ENCODE results near the gene HMCN1.
"Not testable (repeated sequence)": the region's sequence is repeated elsewhere in the genome, so short reads cannot be mapped to it uniquely, and the experiment has no call there.

The HMCN1 gene

DNA sequence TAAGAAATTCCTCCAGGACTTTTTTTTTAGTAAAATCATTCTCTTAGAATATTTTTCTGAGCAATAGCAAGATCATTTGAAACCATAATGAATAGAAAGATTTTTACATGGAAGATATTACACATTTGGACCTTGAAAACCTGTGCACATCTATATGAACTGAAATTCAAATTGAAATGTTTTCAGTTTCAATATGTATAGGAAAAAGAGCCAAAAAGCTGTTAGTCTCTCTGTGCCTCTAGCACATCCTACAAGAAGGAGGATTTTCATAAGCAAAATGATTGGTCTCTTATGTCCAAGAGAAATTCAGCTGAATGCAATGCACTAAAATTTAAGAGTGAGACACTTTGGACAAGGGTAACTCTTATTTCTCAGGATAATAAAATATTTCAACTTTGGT, 8.2 kb downstream of the HMCN1 start:
- DNase-seq, result no peak

DNA sequence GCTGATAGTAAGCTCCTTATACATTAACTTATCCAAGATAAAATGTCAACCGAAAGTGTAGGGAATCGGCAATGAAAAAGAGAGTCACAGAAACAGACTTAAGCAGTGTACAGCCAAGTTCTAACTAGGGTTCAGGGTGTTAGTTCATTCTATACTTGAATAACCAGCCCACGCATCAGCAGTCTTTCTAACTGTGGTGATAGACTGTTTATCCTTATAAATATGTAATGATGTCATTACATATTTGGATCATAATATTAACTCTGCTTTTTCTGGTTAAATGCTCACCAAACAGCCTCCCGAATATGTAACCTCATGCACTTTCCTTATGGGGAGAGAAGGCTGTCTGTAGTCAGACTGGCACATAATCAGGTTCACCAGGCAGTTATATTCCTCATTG, 11.0 kb downstream of the HMCN1 start:
- no peak for DNase-seq

DNA sequence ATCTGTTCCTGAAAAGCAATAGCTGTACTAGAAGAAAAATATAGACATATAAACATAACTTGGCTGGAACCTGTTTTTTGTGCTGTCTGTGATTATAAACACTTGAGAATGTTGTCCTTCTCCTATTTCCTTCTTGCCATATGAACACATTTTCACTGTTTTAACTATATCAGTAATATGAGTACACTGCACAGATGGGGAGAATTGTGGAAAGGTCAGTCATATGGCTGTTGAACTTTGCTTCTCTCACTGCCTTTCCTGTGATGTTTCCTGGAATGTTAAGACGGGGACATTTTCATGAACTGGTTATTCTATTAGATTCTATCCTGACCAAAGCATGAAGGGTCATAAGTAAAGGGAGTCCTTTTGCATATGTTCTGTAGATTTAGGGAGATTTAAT, 24.9 kb downstream of the HMCN1 start:
- DNase-seq, result no peak

DNA sequence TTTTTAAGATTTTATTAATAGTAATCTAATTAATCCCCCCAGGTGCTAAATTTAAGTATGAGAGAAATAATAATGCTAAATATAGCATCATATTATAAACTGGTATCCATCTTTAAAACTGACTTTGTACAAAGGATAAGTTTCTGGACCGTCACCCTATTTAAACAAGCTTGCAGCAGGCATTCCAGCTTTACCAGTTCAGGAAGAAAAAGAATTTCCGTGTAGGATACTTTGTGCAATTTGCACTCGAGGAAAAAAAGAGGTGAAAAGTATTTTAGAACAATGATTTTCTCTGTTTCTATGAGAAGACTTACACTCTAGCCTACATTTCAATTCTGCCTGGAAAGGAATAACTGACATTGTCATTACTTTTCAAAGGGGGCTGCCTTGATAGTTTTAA, 27.6 kb downstream of the HMCN1 start:
- no peak for DNase-seq

DNA sequence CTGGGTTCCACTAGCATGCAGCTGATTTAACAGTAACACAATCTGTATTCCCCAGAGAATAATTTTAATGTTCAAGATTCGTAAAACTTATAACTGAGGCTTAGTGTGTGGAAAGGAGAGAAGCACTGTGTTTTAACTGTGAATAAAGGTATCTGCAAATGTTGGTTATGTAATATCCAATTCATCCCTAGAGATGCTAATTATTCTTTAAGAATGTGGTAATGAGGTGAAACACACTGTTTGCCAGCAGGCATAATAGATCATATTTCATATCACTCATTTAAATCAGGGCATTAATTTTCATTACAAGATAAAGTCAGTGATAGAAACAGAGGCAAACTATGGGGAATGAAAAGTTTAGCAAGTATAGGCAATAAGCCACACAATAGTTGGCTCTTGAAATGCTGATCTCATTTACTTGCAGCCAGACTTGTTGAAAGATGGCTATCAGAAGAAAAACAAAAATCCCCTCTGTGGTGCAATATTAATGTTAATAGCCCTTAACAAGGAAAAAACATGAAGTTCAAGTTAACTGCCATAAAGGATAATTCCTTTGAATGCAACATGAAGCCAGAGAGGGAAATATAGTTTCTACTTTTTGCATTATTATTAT, 33.4 kb downstream of the HMCN1 start:
- DNase-seq, result no peak

DNA sequence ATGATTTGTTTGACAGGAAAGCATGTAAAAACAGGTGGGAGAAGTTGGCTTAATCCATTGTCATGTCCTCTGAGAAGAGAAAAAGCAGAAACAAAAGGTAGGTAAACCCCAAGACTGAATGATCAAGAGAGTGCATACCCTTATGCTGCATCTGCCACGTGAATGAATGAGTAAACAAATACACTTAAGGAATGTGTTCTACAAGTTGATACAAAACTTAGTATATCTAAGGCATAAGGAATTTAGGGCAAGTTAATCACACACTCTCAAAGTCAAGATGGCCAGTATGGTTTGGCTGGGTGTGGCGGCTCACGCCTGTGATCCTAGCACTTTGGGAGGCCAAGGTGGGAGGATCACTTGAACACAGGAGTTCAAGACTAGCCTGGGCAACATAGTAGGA, 34.2 kb downstream of the HMCN1 start:
- no peak for DNase-seq

DNA sequence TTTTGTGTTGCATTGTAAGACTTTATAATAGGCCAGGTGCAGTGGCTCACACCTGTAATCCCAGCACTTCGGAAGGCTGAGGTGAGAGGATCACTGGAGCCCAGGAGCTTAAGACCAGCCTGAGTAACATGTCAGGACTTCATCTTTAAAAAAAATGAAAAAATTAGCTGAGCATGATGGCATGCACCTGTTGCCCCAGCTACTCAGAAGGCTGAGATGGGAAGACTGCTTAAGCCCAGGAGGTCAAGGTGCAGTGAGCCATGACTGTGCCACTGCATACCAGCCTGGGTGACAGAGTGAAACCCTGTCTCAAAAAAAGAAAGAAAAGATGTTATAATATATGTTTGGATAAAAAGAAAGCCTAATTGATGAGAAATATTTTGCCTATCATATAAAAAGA, 34.9 kb downstream of the HMCN1 start:
- no peak for DNase-seq

DNA sequence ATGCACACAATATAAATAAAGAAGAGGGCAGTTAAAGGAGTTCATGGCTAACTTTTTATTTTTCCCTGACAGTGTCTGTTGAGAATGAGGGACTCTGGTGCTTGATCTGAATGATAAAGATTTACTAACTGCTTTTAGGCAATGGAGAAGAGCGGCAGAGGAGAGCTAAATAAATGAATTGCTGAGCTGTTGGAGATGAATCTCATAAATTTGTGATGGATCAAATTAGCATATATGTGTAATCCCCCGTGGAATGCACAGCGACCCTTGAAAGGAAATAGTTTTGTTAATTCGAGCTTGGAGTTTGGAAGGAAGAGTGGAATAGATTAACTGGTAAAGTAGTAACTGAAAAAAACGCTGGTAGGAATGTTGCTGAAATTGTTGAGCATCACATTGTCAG, 40.2 kb downstream of the HMCN1 start:
- no peak for DNase-seq

DNA sequence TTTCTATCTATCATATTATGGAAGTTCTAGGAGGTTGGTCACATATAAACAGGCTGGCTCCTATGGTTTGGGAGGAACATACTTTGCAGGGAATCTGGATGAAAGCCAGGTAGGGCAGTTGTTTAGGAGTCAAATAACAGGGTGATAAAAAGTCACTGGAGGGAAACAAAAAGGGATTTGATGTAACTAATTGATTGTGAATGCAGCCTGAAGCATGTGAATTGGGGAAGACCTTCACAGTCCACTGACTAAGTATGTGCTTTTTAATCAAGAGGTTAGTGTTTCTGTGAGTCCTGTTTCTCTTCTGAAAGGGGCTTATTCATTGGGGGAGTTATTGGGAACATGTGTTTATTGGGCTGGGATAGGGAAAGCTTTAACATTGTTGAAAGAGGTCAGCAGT, 41.3 kb downstream of the HMCN1 start:
- no peak for DNase-seq

DNA sequence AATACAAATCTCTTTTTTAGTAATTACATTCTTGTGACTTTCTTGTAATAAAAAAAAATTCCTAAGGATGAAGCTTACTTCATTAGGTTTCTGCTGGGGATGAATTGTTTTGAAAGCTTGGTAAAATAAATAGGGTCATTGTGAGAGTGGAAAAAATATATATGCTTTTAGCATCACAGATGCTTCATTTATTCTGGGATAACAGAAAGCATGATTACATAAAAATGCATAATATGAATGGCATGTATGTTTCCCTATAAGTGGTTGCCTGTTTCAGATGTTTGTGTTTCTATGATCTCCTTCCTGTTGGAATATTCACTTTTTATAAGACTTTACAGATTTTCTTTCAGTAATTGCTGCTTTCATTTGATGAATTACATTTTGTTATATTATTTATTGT, 42.3 kb downstream of the HMCN1 start:
- no peak for DNase-seq

DNA sequence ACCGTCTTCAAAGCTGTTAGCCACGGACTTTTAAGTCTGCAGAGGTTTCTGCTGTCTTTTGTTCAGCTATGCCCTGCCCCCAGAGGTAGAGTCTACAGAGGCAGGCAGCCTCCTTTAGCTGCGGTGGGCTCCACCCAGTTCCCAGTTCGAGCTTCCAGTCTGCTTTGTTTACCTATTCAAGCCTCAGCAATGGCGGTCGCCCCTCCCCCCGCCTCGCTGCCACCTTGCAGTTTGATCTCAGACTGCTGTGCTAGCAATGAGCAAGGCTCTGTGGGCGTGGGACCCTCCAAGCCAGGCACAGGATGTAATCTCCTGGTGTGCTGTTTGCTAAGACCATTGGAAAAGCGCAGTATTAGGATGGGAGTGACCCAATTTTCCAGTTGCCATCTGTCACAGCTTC, 49.7 kb downstream of the HMCN1 start:
- DNase-seq, result not testable (repeated sequence)

DNA sequence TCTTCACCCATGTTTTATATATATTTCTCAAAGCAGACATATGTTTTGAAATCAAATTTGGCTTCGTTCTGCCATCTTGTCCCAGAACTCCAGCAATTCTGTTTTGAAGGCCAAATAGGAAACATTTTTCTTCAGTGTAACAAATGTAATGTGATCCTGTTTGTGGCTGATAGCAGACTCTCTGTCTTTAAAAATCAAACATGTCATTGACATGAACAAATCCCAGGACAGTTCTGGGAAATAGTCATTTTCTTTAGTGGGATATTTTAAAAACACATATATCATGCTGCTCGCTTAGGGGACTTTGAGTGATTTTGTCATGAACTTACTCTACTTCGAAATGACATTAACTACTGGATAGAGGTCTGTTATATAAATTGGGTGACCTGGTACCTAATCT, 51.4 kb downstream of the HMCN1 start:
- DNase-seq, result no peak

DNA sequence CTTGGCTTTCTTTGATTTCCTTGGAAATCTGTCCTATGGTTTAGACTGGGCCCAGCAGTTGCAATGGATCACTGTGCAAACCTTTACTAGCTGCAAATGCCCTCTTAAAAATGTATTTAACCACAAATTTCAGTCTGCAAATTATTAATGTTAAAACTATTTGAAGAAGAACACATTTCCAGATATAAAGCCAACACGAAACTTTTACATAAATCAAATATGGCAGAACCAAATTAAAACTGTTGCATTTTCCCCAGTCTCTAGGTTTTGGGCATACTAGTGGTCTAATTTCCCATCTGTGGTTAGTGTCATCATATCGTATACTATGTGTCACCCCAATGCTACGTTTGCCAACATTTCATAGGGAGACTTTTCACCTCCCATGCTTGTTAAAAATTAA, 52.3 kb downstream of the HMCN1 start:
- no peak for DNase-seq

DNA sequence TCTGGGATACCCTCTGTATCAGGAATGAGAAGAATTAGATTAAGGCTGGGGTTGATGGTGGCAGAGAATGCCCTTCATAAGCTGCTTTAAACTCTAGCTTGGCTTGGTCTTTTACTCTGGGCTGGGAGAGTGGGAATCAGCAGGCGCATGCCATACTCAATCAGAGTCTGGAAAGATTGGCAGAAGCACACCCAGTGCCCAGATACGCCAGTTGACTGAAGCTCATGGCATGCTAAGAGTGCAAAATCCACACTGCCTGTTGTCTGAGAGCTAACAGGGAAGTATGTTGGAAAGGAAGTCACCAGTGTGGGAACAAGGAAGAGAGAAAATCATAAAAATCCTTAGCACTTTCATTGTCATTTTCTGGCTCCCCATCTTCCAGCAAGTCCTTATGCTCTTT, 53.0 kb downstream of the HMCN1 start:
- DNase-seq, result no peak

DNA sequence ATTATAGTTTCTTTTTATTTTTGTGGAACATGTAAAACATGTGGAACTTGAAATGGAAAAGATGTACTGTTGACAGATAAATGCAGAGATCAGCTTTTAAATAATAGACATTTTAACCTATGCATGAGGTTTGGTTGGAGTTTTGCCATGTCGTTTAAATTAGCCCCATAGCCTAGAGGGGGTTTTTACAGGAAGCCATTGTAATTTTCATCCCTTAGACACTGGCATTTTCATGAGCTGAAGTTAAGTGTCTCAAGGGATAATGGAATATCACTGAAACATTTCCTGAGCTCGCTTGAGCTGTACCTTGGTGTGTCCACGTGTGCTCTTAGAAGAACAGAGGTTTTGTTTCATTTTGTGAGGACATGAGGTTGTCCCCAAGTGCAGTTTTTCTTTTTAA, 54.2 kb downstream of the HMCN1 start:
- no peak for DNase-seq

DNA sequence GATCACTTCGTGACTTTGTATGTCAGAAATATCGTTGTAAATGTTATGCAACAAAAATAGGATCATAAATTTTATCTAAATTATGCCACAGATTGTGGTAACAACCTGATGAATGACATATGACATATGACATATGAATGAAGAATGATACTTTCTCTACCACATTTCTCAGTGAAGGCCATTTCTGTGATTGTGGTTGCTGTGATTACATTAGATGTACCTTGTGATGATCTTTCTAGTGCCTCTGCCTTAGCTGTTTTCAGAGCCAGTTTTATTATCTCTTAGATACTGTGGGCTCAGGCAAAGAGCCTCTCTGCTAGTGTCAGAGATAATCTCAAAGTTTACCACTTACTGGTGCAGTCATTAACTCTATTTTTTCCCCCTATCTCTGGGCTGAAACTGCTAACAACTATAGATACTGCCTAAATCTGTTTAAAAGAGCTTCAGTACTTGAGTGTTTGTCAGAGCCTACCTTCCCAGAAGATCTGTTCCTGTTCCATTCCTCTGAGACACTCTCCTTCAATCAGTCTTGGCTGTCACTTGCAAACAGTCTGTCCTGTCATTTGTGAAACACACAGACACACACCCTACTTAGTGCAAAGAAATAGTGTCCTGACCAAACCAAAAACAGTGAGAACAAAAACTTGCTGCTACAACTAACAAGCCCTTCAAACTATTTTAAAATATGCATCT, 55.5 kb downstream of the HMCN1 start:
- DNase-seq, result no peak

DNA sequence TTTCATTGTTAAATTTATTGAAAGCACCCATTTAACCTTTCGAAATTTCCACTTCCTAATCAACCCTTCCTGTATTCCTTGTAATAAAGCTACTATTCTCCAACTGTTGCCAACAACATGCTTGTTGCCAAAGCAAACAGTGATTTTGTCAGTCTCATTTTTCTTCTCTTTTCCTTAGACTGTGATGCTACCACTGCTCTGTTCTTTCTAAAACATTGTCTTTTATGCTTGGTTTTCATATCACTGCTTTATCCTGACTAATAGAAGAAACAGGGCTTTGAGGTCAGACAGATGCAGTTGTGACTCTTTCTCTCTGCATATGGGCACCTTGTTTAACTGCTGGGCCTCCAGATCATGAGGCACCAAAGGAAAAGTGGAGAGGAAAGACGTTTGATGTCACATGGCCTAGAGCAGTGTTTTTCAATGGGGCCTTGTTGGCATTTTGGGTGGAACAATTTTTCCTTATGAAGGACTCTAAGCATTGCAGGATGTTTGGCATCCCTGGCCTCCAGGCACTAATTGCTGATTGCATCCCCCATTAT, 56.1 kb downstream of the HMCN1 start:
- no peak for DNase-seq

DNA sequence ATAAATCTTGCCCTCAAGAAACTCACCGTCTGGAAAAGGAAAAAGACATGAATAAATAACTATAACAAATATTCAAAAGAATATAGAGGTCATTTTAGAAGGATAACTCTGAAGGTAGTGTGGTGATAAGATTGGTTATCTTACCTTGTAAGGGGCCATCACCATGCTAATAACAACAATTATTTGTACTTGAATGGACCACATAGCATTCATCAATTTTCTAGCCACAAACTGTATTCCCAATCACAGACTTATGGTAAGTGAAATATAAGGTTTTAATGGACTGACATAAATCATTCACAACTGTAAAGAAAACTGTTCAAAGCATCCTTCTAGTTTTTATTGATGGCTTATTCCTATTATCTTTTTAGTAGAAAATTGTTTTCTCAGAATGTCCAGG, 57.8 kb downstream of the HMCN1 start:
- DNase-seq, result no peak

DNA sequence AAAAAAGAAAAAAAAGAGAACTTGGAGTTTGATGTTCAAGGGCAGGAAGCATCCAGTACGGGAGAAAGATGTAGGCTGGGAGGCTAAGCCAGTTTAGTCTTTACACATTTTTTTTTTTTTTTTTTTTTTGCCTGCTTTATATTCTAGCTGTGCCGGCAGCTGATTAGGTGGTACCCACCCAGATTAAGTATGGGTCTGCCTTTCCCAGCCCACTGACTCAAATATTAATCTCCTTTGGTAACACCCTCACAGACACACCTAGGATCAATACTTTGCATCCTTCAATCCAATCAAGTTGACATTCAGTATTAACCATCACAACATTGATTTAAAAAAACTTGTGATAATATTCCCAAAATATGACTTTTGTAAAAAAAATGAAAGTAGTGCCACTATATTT, 60.3 kb downstream of the HMCN1 start:
- DNase-seq, result not testable (repeated sequence)

DNA sequence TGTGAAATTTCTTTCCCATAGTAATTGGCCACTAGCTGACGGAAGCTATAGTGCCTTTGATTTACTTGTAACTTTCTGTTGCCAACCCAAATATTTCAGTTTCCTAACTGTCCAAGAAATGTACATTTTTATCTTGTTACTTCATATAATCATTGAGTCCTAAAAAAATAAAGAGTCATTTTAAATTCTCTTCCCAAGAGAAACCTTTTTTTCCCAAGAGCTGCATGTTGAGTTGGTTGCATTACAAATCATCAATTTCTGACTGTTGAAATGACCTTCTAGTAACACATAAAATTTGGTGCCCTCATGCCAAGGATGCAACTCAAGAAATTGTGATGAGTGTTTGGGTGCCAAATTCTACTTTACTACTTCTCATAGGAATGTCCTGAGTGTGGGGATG, 61.0 kb downstream of the HMCN1 start:
- DNase-seq, result no peak

DNA sequence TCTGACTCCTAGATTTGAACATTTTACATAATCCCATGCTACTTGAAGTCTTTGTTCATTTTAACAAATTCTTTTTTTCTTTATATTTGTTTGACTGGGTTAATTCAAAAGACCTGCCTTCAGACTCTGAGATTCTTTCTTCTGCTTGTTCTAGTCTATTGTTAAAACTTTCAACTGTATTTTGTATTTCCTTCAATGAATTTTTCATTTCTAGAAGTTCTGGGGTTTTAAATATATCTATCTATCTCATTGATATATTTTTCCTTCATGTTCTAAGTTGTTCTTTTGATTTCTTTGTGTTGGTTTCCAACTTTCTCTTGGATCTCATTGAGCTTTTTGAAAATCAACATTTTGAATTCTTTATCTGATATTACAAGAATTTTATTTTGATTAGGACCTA, 64.3 kb downstream of the HMCN1 start:
- DNase-seq, result no peak

DNA sequence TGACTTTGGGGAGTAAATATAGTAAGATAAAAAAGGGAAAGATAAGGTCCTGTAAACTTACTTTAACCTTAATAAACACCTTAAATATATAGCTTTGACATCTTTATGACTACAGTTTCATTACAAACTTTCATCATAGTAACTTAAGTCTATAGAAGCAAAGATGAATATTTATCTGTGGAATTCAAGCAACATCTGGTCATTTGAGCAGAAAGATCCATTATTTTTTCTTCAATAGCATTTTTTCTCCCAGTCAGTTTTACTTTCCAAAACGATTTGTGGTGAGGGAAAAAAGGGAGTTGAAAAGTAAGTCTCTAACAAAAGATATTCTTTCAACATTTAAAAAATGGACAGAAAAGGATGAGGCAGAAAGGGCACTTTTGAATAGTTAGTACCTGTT, 69.0 kb downstream of the HMCN1 start:
- no peak for DNase-seq

DNA sequence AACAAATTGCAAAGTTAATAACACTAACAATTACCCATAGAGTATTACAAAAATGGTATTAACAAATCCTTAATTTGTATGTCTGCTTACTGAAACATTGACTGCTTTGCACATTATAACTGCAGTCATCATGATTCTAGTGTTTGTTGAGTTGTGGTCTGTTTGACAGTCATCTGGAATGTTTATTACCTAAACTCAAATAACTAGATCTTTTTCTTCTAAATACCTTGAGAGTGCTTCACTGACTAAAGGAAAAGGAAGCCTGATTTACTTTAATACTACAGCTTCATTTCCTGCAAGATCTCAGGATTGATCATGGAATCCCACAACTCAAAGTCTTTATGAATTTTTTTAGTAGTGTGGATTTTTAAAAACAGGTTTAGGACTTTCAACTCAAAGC, 70.0 kb downstream of the HMCN1 start:
- no peak for DNase-seq

DNA sequence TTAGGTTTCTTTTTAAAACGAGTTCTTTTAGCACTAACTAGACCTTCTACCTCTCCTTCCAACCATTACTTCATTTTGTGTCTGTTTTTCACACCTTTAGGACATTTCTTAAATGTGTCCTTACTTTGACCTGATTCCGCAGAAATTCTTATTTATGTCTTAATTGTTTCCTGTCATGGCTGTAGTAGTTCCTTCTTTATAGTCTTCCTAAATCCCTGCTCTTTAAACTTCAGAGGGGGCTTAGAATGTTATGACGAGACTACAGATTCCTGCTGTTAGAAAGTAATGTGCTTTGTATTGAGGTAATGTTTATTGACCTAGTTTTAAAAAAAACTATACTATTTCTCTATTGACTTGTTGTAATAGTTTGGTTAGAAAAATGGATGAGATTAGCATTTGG, 70.4 kb downstream of the HMCN1 start:
- no peak for DNase-seq

DNA sequence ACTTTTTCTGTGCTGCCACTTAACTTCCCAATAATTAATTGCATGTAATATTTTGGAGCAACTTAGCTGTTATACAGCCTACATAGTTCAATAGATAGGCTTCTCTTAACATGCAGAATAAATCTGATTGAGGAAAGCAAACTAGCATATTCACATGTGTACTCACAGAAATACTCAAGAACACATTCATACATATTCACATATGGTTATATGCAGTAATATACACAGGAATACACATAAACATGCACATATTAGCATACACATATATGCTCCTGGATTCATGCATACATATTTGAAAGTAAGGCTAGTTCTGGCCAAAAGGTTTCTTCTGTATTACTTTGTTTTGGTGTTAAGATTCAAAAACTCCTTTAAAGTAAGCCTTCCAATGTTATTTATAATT, 73.1 kb downstream of the HMCN1 start:
- DNase-seq, result no peak
